Measurements from ENCODE around the gene FAM135A.
"Not testable (repeated sequence)": the region's sequence is repeated elsewhere in the genome, so short reads cannot be mapped to it uniquely, and the experiment has no call there.

Gene FAM135A

DNA sequence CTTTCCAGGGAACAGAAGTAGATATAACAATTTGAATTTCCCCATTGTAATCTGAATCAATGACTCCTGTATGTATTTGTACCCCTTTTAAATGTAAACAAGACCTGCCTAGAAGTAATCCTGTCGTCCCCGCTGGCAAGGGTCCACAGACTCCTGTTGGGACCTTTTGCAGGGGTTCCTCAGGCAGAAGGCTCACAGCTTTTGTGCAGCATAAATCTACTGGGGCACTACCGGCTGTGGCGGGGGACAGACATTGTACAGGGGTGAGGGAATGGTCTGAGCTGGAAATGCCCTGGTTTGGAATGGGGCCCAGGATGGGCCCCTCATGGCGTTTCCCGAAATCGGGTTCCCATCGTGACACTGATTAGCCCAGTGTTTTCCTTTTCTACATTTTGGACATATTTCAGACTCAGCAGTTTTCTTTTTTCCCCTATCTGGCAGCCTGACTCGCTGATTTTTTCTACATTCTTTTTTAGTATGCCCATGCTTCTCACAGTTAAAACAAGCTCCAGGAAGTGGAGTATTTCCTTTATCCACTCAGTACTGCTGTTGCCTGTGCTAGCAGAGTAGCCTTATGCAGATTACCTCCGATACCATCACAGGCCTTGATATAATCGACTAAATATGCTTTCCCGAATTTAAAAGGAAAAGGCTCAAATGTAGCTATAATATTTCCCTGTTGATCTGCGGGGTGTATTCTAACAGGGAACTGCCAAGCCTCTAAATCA lies 34.2 kb downstream of the FAM135A start:
- not testable (repeated sequence) for H3K4me3 ChIP-seq (ENCODE audit: low read length); H3K9me3 ChIP-seq (ENCODE audit: low read length); H3K36me3 ChIP-seq (ENCODE audit: insufficient read depth, low read length); H2AFZ ChIP-seq (ENCODE audit: low read depth, low read length); H3K27me3 ChIP-seq (ENCODE audit: insufficient read depth, low read length); H3K4me1 ChIP-seq (ENCODE audit: insufficient read depth, low read length)

DNA sequence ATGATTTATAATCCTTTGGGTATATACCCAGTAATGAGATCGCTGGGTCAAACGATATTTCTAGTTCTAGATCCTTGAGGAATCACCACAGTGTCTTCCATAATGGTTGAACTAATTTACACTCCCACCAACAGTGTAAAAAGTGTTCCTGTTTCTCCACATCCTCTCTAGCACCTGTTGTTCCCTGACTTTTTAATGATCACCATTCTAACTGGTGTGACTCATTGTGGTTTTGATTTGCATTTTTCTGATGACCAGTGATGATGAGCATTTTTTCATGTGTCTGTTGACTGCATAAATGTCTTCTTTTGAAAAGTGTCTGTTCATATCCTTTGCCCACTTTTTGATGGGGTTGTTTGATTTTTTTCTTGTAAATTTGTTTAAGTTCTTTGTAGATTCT lies 40.6 kb downstream of the FAM135A start:
- not testable (repeated sequence) for H3K9me3 ChIP-seq (ENCODE audit: low read length); H3K4me3 ChIP-seq (ENCODE audit: low read length); H2AFZ ChIP-seq (ENCODE audit: low read depth, low read length); H3K27me3 ChIP-seq (ENCODE audit: insufficient read depth, low read length); H3K4me1 ChIP-seq (ENCODE audit: insufficient read depth, low read length)
- peaks cover 11% of the 10 kb centered on the region for H3K36me3 ChIP-seq (ENCODE audit: insufficient read depth, low read length)

DNA sequence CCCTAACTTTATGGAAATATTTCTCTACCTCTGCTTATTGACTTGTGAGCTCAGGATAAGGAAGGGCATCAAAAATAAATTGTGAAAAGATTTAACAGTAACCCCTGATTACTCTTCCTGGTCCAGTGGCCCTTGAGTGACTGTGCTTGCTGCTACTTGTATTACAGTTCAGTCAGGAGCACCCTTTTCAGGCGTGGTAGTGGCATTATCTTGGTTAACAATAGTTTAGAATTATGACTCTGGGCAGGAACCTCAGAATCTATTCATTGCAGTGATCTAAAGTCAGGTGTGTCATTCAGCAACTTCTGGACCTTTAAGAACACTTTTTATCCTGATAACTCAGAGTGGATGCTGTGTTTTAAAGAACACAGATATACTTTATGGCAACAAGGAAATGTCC lies 43.4 kb downstream of the FAM135A start:
- H3K36me3 ChIP-seq (ENCODE audit: insufficient read depth, low read length), result peaks cover 23% of the 10 kb centered on the region
- peaks cover 2% of the 10 kb centered on the region for H3K4me1 ChIP-seq (ENCODE audit: insufficient read depth, low read length)
- H3K9me3 ChIP-seq (ENCODE audit: low read length), result no peaks in the 10 kb centered on the region
- H3K4me3 ChIP-seq (ENCODE audit: low read length), result no peak overlapping the region
- H3K27me3 ChIP-seq (ENCODE audit: insufficient read depth, low read length), result no peaks in the 10 kb centered on the region
- no peak overlapping the region for H2AFZ ChIP-seq (ENCODE audit: low read depth, low read length)

DNA sequence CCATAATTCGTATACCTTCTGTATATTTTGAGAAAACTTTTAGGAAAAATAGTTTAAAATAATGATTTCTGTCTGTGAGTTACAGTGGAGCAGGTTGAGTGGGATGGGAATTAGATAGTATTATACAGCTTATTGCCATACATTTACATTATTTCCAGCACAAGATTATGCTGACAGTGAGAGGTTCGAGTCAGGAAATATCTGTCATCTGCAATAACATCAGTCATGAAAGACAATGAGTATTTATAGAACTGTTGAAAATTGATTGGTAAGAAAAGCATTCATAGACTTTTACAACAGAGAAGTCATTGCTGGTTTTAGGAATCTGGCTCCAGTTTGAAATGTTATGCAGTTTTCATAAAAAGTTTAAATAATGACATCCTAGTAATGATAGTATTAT lies 45.9 kb downstream of the FAM135A start:
- H3K9me3 ChIP-seq (ENCODE audit: low read length), result no peaks in the 10 kb centered on the region
- H3K27me3 ChIP-seq (ENCODE audit: insufficient read depth, low read length), result no peaks in the 10 kb centered on the region
- H3K36me3 ChIP-seq (ENCODE audit: insufficient read depth, low read length), result peaks cover 13% of the 10 kb centered on the region
- no peak overlapping the region for H3K4me3 ChIP-seq (ENCODE audit: low read length)
- H3K4me1 ChIP-seq (ENCODE audit: insufficient read depth, low read length), result peaks cover 2% of the 10 kb centered on the region
- no peak overlapping the region for H2AFZ ChIP-seq (ENCODE audit: low read depth, low read length)

DNA sequence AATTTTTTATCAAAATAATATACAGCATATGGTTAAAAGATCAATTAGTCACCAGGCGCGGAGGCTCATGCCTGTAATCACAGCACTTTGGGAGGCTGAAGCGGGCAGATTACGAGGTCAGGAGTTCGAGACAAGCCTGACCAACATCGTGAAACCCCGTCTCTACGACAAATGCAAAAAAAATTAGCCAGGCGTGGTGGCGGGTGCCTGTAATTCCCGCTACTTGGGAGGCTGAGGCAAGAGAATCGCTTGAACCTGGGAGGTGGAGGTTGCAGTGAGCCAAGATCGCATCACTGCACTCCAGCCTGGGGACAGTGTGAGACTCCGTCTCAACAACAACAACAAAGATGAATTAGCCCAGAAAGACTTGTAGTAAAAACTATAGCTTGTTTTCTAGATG lies 46.4 kb downstream of the FAM135A start:
- H3K27me3 ChIP-seq (ENCODE audit: insufficient read depth, low read length); H3K4me3 ChIP-seq (ENCODE audit: low read length); H3K9me3 ChIP-seq (ENCODE audit: low read length); H3K4me1 ChIP-seq (ENCODE audit: insufficient read depth, low read length); H2AFZ ChIP-seq (ENCODE audit: low read depth, low read length): not testable (repeated sequence)
- H3K36me3 ChIP-seq (ENCODE audit: insufficient read depth, low read length), result peaks cover 14% of the 10 kb centered on the region

DNA sequence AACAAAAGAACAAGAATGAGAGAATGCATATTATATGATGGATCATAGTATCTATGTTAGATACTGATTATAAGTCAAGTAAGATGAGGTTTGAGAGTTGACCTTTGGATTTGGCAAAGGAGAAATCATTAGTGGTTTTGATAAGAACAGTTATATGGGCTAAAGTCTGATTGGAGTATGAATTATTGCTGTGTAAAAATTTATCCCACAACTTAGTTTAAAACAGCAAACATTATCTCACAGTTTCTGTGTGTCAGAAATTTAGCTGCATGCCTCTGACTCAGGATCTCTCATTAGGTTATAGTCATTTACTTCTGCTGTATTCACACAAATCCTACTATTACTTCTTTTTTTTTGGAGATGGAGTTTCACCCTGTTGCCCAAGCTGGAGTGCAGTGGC lies 56.7 kb downstream of the FAM135A start:
- Histone ChIP-seq H3K36me3 (ENCODE audit: insufficient read depth, low read length) (peaks cover 18% of the 10 kb centered on the region), H3K27me3 (ENCODE audit: insufficient read depth, low read length) (no peaks in the 10 kb centered on the region), H3K9me3 (ENCODE audit: low read length) (peaks cover 3% of the 10 kb centered on the region), H2AFZ (ENCODE audit: low read depth, low read length) (no peak overlapping the region), H3K4me1 (ENCODE audit: insufficient read depth, low read length) (peaks cover 18% of the 10 kb centered on the region), H3K4me3 (ENCODE audit: low read length) (no peak overlapping the region)

- H3K4me3 ChIP-seq (ENCODE audit: low read length); H2AFZ ChIP-seq (ENCODE audit: low read depth, low read length); H3K27me3 ChIP-seq (ENCODE audit: insufficient read depth, low read length); H3K9me3 ChIP-seq (ENCODE audit: low read length): not testable (repeated sequence)
- Histone ChIP-seq H3K4me1 (ENCODE audit: insufficient read depth, low read length) (peaks cover 23% of the 10 kb centered on the region), H3K36me3 (ENCODE audit: insufficient read depth, low read length) (peaks cover 18% of the 10 kb centered on the region)
These were observed 57.2 kb downstream of the FAM135A start for GRCh38 chr6:70470510-70470909.

GRCh38 chr6:70474751-70475150 lies 61.4 kb downstream of the FAM135A start:
- peaks cover 26% of the 10 kb centered on the region for H3K36me3 ChIP-seq (ENCODE audit: insufficient read depth, low read length)
- no peak overlapping the region for H3K4me3 ChIP-seq (ENCODE audit: low read length)
- H3K4me1 ChIP-seq (ENCODE audit: insufficient read depth, low read length), result peaks cover 34% of the 10 kb centered on the region
- H3K27me3 ChIP-seq (ENCODE audit: insufficient read depth, low read length), result no peaks in the 10 kb centered on the region
- H2AFZ ChIP-seq (ENCODE audit: low read depth, low read length), result no peak overlapping the region
- peaks cover 5% of the 10 kb centered on the region for H3K9me3 ChIP-seq (ENCODE audit: low read length)

DNA sequence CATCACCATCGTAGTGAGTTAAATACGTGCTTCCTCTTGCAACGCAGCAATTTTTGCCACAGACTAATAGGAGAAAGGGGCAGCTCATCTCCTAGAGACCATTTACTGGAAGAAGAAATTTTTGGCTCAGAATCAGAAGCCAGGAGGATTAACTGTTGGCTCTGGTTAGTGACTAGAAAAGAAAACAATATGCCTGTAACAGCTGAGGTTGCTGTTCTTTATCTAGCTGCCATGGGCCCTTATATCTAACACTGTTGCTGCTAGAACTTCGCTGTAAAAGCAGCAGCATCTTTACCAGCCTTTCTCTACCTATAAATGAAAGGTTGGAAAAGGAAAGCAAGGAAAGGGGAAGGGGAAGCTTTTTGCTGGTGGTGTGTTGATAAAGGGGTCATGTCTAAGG lies 65.9 kb downstream of the FAM135A start:
- H2AFZ ChIP-seq (ENCODE audit: low read depth, low read length), result no peak overlapping the region
- peaks cover 39% of the 10 kb centered on the region for H3K36me3 ChIP-seq (ENCODE audit: insufficient read depth, low read length)
- H3K4me3 ChIP-seq (ENCODE audit: low read length), result no peak overlapping the region
- H3K27me3 ChIP-seq (ENCODE audit: insufficient read depth, low read length), result no peaks in the 10 kb centered on the region
- H3K4me1 ChIP-seq (ENCODE audit: insufficient read depth, low read length), result peaks cover 25% of the 10 kb centered on the region
- peaks cover 5% of the 10 kb centered on the region for H3K9me3 ChIP-seq (ENCODE audit: low read length)

DNA sequence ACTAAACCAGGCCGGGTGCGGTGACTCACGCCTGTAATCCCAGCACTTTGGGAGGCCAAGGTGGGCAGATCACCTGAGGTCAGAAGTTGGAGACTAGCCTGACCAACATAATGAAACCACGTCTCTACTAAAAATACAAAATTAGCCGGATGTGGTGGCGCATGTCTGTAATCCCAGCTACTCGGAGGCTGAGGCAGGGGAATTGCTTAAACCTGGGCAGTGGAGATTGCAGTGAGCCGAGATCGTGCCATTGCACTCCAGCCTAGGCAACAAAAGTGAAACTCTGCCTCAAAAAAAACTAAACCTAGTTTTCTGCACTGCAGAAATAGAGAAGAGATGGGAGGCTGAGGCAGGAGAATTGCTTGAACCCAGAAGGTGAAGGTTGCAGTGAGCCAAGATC lies 73.3 kb downstream of the FAM135A start:
- H2AFZ ChIP-seq (ENCODE audit: low read depth, low read length); H3K9me3 ChIP-seq (ENCODE audit: low read length); H3K27me3 ChIP-seq (ENCODE audit: insufficient read depth, low read length); H3K4me1 ChIP-seq (ENCODE audit: insufficient read depth, low read length); H3K4me3 ChIP-seq (ENCODE audit: low read length): not testable (repeated sequence)
- peaks cover 44% of the 10 kb centered on the region for H3K36me3 ChIP-seq (ENCODE audit: insufficient read depth, low read length)

DNA sequence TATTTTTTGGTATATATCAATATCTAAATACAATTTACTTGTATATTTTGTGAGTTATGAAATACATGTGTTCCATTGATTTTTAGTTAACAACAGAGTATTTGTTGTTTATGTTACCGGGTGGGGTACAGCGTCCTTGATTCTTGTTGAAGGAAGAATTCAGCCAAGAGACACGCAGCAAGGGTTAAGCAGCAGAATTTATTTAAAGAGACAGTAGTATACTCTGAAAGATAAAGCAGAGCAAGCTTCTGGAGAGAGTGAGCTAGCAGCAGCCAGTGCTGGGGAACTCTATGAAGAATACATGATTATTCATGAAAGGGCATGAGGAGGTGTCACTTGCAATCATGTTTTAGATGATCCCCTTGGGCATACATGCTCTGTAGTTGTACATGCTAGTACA lies 76.1 kb downstream of the FAM135A start:
- Histone ChIP-seq H3K36me3 (ENCODE audit: insufficient read depth, low read length) (peaks cover 32% of the 10 kb centered on the region), H3K27me3 (ENCODE audit: insufficient read depth, low read length) (no peaks in the 10 kb centered on the region), H3K4me1 (ENCODE audit: insufficient read depth, low read length) (no peaks in the 10 kb centered on the region), H3K4me3 (ENCODE audit: low read length) (no peak overlapping the region), H3K9me3 (ENCODE audit: low read length) (no peaks in the 10 kb centered on the region), H2AFZ (ENCODE audit: low read depth, low read length) (no peak overlapping the region)

DNA sequence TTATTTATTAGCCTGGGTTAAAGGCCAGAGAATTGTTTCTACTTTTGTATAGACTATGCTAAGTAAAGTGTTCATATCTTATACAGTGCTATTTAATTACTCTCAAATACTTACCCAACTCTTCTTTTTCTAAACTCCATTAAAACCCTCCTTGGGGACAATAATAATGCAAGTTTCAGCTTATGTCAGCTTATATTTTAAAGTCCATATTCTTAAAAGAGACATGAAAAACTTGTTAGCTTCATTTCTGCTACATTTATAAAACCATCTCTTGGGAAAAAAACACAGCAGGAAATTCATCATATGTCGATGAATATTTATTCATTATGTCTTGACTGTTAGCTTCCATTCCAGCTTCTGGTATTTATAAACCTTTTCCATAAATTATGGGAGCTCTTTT lies 81.5 kb downstream of the FAM135A start:
- no peaks in the 10 kb centered on the region for H3K9me3 ChIP-seq (ENCODE audit: low read length)
- peaks cover 18% of the 10 kb centered on the region for H3K36me3 ChIP-seq (ENCODE audit: insufficient read depth, low read length)
- no peak overlapping the region for H2AFZ ChIP-seq (ENCODE audit: low read depth, low read length)
- H3K27me3 ChIP-seq (ENCODE audit: insufficient read depth, low read length), result no peaks in the 10 kb centered on the region
- H3K4me3 ChIP-seq (ENCODE audit: low read length), result no peak overlapping the region
- H3K4me1 ChIP-seq (ENCODE audit: insufficient read depth, low read length), result no peaks in the 10 kb centered on the region

DNA sequence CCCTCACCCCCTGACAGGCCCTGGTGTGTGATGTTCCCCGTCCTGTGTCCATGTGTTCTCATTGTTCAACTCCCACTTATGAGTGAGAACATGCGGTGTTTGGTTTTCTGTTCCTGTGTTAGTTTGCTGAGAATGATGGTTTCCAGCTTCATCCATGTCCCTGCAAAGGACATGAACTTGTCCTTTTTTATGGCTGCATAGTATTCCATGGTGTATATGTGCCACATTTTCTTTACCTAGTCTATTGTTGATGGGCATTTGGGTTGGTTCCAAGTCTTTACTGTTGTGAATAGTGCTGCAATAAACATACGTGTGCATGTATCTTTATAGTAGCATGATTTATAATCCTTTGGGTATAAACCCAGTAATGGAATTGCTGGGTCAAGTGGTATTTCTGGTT lies 82.5 kb downstream of the FAM135A start:
- H3K27me3 ChIP-seq (ENCODE audit: insufficient read depth, low read length); H2AFZ ChIP-seq (ENCODE audit: low read depth, low read length); H3K4me1 ChIP-seq (ENCODE audit: insufficient read depth, low read length); H3K4me3 ChIP-seq (ENCODE audit: low read length); H3K9me3 ChIP-seq (ENCODE audit: low read length): not testable (repeated sequence)
- peaks cover 22% of the 10 kb centered on the region for H3K36me3 ChIP-seq (ENCODE audit: insufficient read depth, low read length)

DNA sequence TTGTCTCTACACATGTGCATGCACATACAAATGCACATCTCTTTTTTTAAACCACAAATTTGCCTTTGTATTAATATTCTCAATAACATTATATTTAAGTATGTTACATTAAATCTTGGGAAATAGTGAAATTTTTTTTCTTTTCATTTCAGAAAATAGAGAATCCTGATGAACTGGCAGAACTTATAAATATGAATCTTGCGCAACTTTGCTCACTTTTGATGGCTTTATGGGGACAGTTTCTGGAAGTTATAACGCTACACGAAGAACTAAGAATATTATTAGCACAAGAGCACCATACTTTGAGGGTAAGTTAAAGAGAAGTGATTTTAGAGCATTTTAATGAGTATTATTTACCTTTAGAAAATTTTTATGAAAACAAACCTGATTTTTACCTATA lies 89.2 kb downstream of the FAM135A start:
- Histone ChIP-seq H2AFZ (ENCODE audit: low read depth, low read length) (no peak overlapping the region), H3K4me3 (ENCODE audit: low read length) (no peak overlapping the region), H3K4me1 (ENCODE audit: insufficient read depth, low read length) (no peaks in the 10 kb centered on the region), H3K27me3 (ENCODE audit: insufficient read depth, low read length) (no peaks in the 10 kb centered on the region), H3K9me3 (ENCODE audit: low read length) (peaks cover 21% of the 10 kb centered on the region), H3K36me3 (ENCODE audit: insufficient read depth, low read length) (peaks cover 50% of the 10 kb centered on the region)
